ENCODE measurements around the gene BPIFB3.

Gene BPIFB3

GRCh38 chr20:33016581-33017109 is 37.1 kb upstream of the BPIFB3 start:
- H3K9me3 Mint-ChIP-seq: no peaks in the 10 kb centered on the region
- H3K4me3 Mint-ChIP-seq: no peak overlapping the region
- peak overlapping the region; percentile 16 for H3K27ac Mint-ChIP-seq
- TF ChIP-seq CTCF (IDR thresholded peaks at IDR 0.05): no peak
- peaks cover 46% of the 10 kb centered on the region for H3K27me3 Mint-ChIP-seq (ENCODE audit: low read depth, poor library complexity)
- no peaks in the 10 kb centered on the region for H3K36me3 Mint-ChIP-seq (ENCODE audit: low read depth)
- DNase-seq: no peak
- H3K4me1 Mint-ChIP-seq: peaks cover 20% of the 10 kb centered on the region

GRCh38 chr20:33017542-33017941 is 36.2 kb upstream of the BPIFB3 start:
- Mint-ChIP-seq H3K4me1 (peaks cover 20% of the 10 kb centered on the region), H3K27me3 (ENCODE audit: low read depth, poor library complexity) (peaks cover 42% of the 10 kb centered on the region), H3K9me3 (no peaks in the 10 kb centered on the region), H3K36me3 (ENCODE audit: low read depth) (no peaks in the 10 kb centered on the region), H3K4me3 (no peak overlapping the region), H3K27ac (no peak overlapping the region)
- TF ChIP-seq CTCF (IDR thresholded peaks at IDR 0.05): no peak
- no peak for DNase-seq

GRCh38 chr20:33018169-33018931 is 35.4 kb upstream of the BPIFB3 start:
- Mint-ChIP-seq H3K4me1 (peaks cover 20% of the 10 kb centered on the region), H3K36me3 (ENCODE audit: low read depth) (no peaks in the 10 kb centered on the region), H3K27me3 (ENCODE audit: low read depth, poor library complexity) (peaks cover 38% of the 10 kb centered on the region), H3K27ac (no peak overlapping the region), H3K4me3 (no peak overlapping the region), H3K9me3 (no peaks in the 10 kb centered on the region)
- DNase-seq: no peak
- TF ChIP-seq CTCF (IDR thresholded peaks at IDR 0.05): no peak

- no peak overlapping the region for H3K4me3 Mint-ChIP-seq
- H3K9me3 Mint-ChIP-seq: no peaks in the 10 kb centered on the region
- peak overlapping the region; percentile 9 for H3K27ac Mint-ChIP-seq
- H3K27me3 Mint-ChIP-seq (ENCODE audit: low read depth, poor library complexity): peaks cover 36% of the 10 kb centered on the region
- DNase-seq: no peak
- H3K36me3 Mint-ChIP-seq (ENCODE audit: low read depth): no peaks in the 10 kb centered on the region
- peaks cover 16% of the 10 kb centered on the region for H3K4me1 Mint-ChIP-seq
- TF ChIP-seq CTCF (IDR thresholded peaks at IDR 0.05): no peak
Measured at GRCh38 chr20:33019465-33020277, 34.0 kb upstream of the BPIFB3 start.

GRCh38 chr20:33020278-33021161 is 33.2 kb upstream of the BPIFB3 start:
- Mint-ChIP-seq H3K27ac (no peak overlapping the region), H3K4me1 (peaks cover 7% of the 10 kb centered on the region), H3K27me3 (ENCODE audit: low read depth, poor library complexity) (peaks cover 31% of the 10 kb centered on the region), H3K36me3 (ENCODE audit: low read depth) (no peaks in the 10 kb centered on the region), H3K4me3 (no peak overlapping the region), H3K9me3 (no peaks in the 10 kb centered on the region)
- TF ChIP-seq CTCF (IDR thresholded peaks at IDR 0.05): no peak
- DNase-seq: no peak

Data from nephron progenitor cell (in vitro differentiated cells).